H1 (cell line): ENCODE data around the gene MBD4.

ENCODE experiments used
- EP300 ChIP-seq, 2 experiments: IDR thresholded peaks; 1 replicate in 1 of 2; 2 replicates in 1 of 2; pipeline ENCODE4 v1.6.1; 2011 to 2012; ENCODE audit warnings: low read depth in 2 of 2, low read length in 2 of 2, mild to moderate bottlenecking in 2 of 2, borderline replicate concordance in 1 of 2, inconsistent platforms in 1 of 2, moderate library complexity in 1 of 2
- EZH2 ChIP-seq: fragments of 200-600 bp; sonication (generic); IDR thresholded peaks from 2 replicates; pipeline ENCODE4 v1.7.1; 2012; ENCODE audit warnings: low read depth, mild to moderate bottlenecking, moderate library complexity, low read length, inconsistent platforms; ENCODE audit not compliant: severe bottlenecking
- FOSL1 ChIP-seq: IDR thresholded peaks from 2 replicates; pipeline ENCODE4 v1.6.1; 2011; ENCODE audit warnings: mild to moderate bottlenecking, low read depth, low read length, moderate library complexity; ENCODE audit not compliant: insufficient read depth
- JUN ChIP-seq: IDR thresholded peaks from 2 replicates; pipeline ENCODE4 v1.6.1; 2011; ENCODE audit warnings: low read depth, mild to moderate bottlenecking, improper control_type of control experiment, low read length
- POLR2A ChIP-seq, 2 experiments: IDR thresholded peaks; 1 replicate in 1 of 2; 2 replicates in 1 of 2; pipeline ENCODE4 v1.6.1; 2011; ENCODE audit warnings: low read depth in 2 of 2, low read length in 2 of 2, mild to moderate bottlenecking in 2 of 2; ENCODE audit errors: control extremely low read depth in 1 of 2
- RAD21 ChIP-seq, 2 experiments: IDR thresholded peaks in 1 of 2; conservative IDR thresholded peaks in 1 of 2; 2 replicates each; pipeline ENCODE4 v1.6.1; 2011; ENCODE audit warnings: low read depth in 2 of 2, low read length in 2 of 2, improper control_type of control experiment in 1 of 2, inconsistent platforms in 1 of 2, mild to moderate bottlenecking in 1 of 2, moderate library complexity in 1 of 2
- TF ChIP-seq, protein P1 (sequence below), 3 experiments: IDR thresholded peaks; 1 replicate in 2 of 3; 2 replicates in 1 of 3; pipeline versions ENCODE4 v1.5.1 to v1.6.1; 2011; ENCODE audit warnings: low read length in 3 of 3, mild to moderate bottlenecking in 3 of 3, inconsistent platforms in 2 of 3, low read depth in 1 of 3, moderate library complexity in 1 of 3; ENCODE audit not compliant: insufficient read depth in 1 of 3; ENCODE audit errors: control extremely low read depth in 1 of 3

DNA sequence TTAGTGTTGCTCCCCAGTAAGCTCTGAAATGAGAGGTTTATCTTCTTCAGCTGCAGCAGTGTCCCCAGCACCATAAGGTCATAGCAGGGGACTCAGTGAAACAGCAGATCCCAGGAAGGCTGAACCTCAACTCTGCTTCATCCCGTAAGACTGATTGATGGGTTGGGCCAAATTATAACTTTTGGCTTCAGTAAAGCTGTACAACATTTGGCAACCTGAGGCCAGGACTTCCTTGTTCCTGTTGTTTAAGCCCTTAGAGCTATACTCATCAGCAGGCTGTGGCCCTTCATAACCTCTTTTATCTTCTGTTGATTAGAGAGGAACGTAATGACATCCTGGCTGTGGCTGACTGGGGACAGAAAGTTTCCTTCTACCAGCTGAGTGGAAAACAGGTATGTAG is 29.3 kb upstream of the MBD4 start:
- no peak for TF ChIP-seq FOSL1
- TF ChIP-seq JUN: no peak
- TF ChIP-seq, protein P1, sequence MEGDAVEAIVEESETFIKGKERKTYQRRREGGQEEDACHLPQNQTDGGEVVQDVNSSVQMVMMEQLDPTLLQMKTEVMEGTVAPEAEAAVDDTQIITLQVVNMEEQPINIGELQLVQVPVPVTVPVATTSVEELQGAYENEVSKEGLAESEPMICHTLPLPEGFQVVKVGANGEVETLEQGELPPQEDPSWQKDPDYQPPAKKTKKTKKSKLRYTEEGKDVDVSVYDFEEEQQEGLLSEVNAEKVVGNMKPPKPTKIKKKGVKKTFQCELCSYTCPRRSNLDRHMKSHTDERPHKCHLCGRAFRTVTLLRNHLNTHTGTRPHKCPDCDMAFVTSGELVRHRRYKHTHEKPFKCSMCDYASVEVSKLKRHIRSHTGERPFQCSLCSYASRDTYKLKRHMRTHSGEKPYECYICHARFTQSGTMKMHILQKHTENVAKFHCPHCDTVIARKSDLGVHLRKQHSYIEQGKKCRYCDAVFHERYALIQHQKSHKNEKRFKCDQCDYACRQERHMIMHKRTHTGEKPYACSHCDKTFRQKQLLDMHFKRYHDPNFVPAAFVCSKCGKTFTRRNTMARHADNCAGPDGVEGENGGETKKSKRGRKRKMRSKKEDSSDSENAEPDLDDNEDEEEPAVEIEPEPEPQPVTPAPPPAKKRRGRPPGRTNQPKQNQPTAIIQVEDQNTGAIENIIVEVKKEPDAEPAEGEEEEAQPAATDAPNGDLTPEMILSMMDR (IDR thresholded peaks at IDR 0.05; ENCODE audit: control extremely low read depth in 1 of 3, insufficient read depth in 1 of 3, low read depth in 1 of 3, low read length in 3 of 3): no peak
- no peak for TF ChIP-seq EZH2
- TF ChIP-seq POLR2A (IDR thresholded peaks at IDR 0.05; ENCODE audit: control extremely low read depth in 1 of 2, low read depth in 2 of 2, low read length in 2 of 2): no peak
- no peak for TF ChIP-seq RAD21 (IDR thresholded peaks at IDR 0.05 in 1 of 2, conservative IDR thresholded peaks at IDR 0.05 in 1 of 2; ENCODE audit: low read depth in 2 of 2, low read length in 2 of 2)
- TF ChIP-seq EP300 (IDR thresholded peaks at IDR 0.05; ENCODE audit: borderline replicate concordance in 1 of 2, low read depth in 2 of 2, low read length in 2 of 2): no peak
